ENCODE data around the gene TTC17. TPM values are rescaled to one million over a fixed set of nuclear protein-coding genes. Genes with fewer than 3 reads are reported as not detected.

TTC17 gene
- total and polyA plus RNA-seq, 2 of the 4 experiments (the other 2 are of a cell fraction): 56.3 to 61.3 TPM

DNA sequence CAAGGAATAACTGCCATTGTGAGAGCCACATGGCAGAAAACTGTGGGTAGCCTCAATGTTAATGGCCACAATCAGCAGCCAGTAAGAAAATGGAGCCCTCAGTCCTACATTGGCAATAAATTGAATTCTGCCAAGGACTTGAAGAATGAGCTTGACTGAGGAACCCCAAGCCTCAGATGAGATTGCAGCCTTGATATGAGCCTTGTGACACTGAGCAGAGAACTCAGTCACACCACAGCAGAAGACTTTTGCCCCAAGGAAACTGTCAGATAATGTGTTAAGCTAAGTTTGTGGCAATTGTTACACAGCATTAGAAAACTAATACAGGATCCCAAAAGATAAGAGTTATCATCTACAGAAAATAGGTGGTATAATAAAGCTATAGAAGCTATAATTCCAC, 2.4 kb upstream of the TTC17 start:
- H2AK5ac ChIP-seq (ENCODE audit: low read depth, low read length): no peak overlapping the region
- no peaks in the 10 kb centered on the region for H3K9me3 ChIP-seq (ENCODE audit: control insufficient read depth, insufficient read depth, low read length)
- no peak overlapping the region for H2BK15ac ChIP-seq (ENCODE audit: low read depth, low read length)
- H3K27ac ChIP-seq (ENCODE audit: insufficient read depth, low read length): no peak overlapping the region
- DNase-seq: no peak
- peaks cover 7 to 23% of the 10 kb centered on the region in 2 experiments; a peak in 3 of 4 replicates for H3K79me1 ChIP-seq (ENCODE audit: low read depth in 1 of 2, low read length in 2 of 2)
- no peak overlapping the region for H3K9ac ChIP-seq (ENCODE audit: low read depth, low read length)
- POLR2A ChIA-PET (ENCODE audit: unreplicated experiment): no interaction called here
- no peak overlapping the region for H3K23ac ChIP-seq (ENCODE audit: low read depth, low read length)
- no peak overlapping the region for H3K56ac ChIP-seq (ENCODE audit: extremely low read depth, insufficient read depth, low read length)
- H3K4me2 ChIP-seq (ENCODE audit: low read depth, low read length): no peak overlapping the region
- H3K27me3 ChIP-seq (ENCODE audit: control insufficient read depth, insufficient read depth, low read length): no peaks in the 10 kb centered on the region
- intact Hi-C loops (cut with micrococcal nuclease) (no loop called here), in situ Hi-C loops (cut with MboI; ENCODE audit: low sequenced_read_pairs) (no loop called here), dilution Hi-C loops (cut with HindIII; ENCODE audit: low sequenced_read_pairs, unreplicated experiment) (no loop called here)
- H4K91ac ChIP-seq (ENCODE audit: insufficient read depth, low read depth, low read length): no peak overlapping the region
- no peak overlapping the region for H2BK5ac ChIP-seq (ENCODE audit: low read depth, low read length, poor library complexity, severe bottlenecking)
- H3K4ac ChIP-seq (ENCODE audit: low read depth, low read length): no peak overlapping the region
- no peaks in the 10 kb centered on the region for H3K4me1 ChIP-seq (ENCODE audit: control insufficient read depth, insufficient read depth, low read length)
- no peak overlapping the region for H2AFZ ChIP-seq (replicated peaks; ENCODE audit: low read length, poor library complexity)
- H3K14ac ChIP-seq (replicated peaks; ENCODE audit: low read depth, low read length): no peak overlapping the region
- no peak overlapping the region for H2BK20ac ChIP-seq (ENCODE audit: low read depth, low read length)
- no peak overlapping the region for H3K18ac ChIP-seq (ENCODE audit: low read depth, low read length)
- ATAC-seq (ENCODE audit: low read depth): no peak
- H2BK120ac ChIP-seq (ENCODE audit: low read depth, low read length): no peak overlapping the region
- no peak overlapping the region for H4K5ac ChIP-seq (ENCODE audit: low read depth, low read length)
- H3K4me3 ChIP-seq (ENCODE audit: insufficient read depth, low read depth, low read length): no peak overlapping the region
- no peaks in the 10 kb centered on the region; the same call in 1 of the 2 replicates for H3K9me1 ChIP-seq (ENCODE audit: insufficient read depth, low read length)
- H4K8ac ChIP-seq (ENCODE audit: low read depth in 2 of 2, low read length in 2 of 2): no peak overlapping the region
- H2AK9ac ChIP-seq (replicated peaks; ENCODE audit: low read depth, low read length, poor library complexity): no peak overlapping the region
- TF ChIP-seq RCOR1 (IDR thresholded peaks at IDR 0.05; ENCODE audit: insufficient replicate concordance, low read length): no peak
- TF ChIP-seq, protein P1, sequence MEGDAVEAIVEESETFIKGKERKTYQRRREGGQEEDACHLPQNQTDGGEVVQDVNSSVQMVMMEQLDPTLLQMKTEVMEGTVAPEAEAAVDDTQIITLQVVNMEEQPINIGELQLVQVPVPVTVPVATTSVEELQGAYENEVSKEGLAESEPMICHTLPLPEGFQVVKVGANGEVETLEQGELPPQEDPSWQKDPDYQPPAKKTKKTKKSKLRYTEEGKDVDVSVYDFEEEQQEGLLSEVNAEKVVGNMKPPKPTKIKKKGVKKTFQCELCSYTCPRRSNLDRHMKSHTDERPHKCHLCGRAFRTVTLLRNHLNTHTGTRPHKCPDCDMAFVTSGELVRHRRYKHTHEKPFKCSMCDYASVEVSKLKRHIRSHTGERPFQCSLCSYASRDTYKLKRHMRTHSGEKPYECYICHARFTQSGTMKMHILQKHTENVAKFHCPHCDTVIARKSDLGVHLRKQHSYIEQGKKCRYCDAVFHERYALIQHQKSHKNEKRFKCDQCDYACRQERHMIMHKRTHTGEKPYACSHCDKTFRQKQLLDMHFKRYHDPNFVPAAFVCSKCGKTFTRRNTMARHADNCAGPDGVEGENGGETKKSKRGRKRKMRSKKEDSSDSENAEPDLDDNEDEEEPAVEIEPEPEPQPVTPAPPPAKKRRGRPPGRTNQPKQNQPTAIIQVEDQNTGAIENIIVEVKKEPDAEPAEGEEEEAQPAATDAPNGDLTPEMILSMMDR (conservative IDR thresholded peaks at IDR 0.05; ENCODE audit: low read depth, low read length): no peak
- no peak for TF ChIP-seq FOS (IDR thresholded peaks at IDR 0.05; ENCODE audit: low read depth, low read length)
- no peak for TF ChIP-seq RAD21 (IDR thresholded peaks at IDR 0.05; ENCODE audit: low read length)
- TF ChIP-seq, protein P2, sequence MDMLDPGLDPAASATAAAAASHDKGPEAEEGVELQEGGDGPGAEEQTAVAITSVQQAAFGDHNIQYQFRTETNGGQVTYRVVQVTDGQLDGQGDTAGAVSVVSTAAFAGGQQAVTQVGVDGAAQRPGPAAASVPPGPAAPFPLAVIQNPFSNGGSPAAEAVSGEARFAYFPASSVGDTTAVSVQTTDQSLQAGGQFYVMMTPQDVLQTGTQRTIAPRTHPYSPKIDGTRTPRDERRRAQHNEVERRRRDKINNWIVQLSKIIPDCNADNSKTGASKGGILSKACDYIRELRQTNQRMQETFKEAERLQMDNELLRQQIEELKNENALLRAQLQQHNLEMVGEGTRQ (IDR thresholded peaks at IDR 0.05; ENCODE audit: low read depth, low read length): no peak
- TF ChIP-seq POLR2A (IDR thresholded peaks at IDR 0.05; ENCODE audit: low read depth, low read length): no peak
- no peak for TF ChIP-seq RFX5 (IDR thresholded peaks at IDR 0.05; ENCODE audit: low read depth, low read length)
- TF ChIP-seq MXI1 (IDR thresholded peaks at IDR 0.05; ENCODE audit: borderline replicate concordance, low read depth, low read length): no peak
- TF ChIP-seq, protein P3, sequence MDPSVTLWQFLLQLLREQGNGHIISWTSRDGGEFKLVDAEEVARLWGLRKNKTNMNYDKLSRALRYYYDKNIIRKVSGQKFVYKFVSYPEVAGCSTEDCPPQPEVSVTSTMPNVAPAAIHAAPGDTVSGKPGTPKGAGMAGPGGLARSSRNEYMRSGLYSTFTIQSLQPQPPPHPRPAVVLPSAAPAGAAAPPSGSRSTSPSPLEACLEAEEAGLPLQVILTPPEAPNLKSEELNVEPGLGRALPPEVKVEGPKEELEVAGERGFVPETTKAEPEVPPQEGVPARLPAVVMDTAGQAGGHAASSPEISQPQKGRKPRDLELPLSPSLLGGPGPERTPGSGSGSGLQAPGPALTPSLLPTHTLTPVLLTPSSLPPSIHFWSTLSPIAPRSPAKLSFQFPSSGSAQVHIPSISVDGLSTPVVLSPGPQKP (IDR thresholded peaks at IDR 0.05; ENCODE audit: borderline replicate concordance, low read depth, low read length): no peak
- TF ChIP-seq MAFK (IDR thresholded peaks at IDR 0.05; ENCODE audit: low read depth, low read length): no peak
- TF ChIP-seq CEBPB (IDR thresholded peaks at IDR 0.05; ENCODE audit: low read depth, low read length): no peak
- TF ChIP-seq BHLHE40 (IDR thresholded peaks at IDR 0.05; ENCODE audit: low read depth, low read length): no peak
- TF ChIP-seq MAZ (IDR thresholded peaks at IDR 0.05; ENCODE audit: borderline replicate concordance, low read depth, low read length): no peak
- no peak for TF ChIP-seq SMC3 (IDR thresholded peaks at IDR 0.05; ENCODE audit: low read depth, low read length)
- no peak for TF ChIP-seq CHD1 (IDR thresholded peaks at IDR 0.05; ENCODE audit: low read depth, low read length)
- no peak for TF ChIP-seq NFE2L2 (IDR thresholded peaks at IDR 0.05; ENCODE audit: low read depth, low read length)
- no peaks in the 10 kb centered on the region for H3K36me3 ChIP-seq (ENCODE audit: control insufficient read depth, insufficient read depth, low read length)
- CTCF ChIA-PET: interaction anchor here (0.9 kb wide), 1 partner anchor 20 kb away, joined by 3 read pairs; no protein-coding TSS in a partner anchor
- no TSS peak for BruUV-seq (replicated peaks)
- H4K20me1 ChIP-seq (ENCODE audit: insufficient read depth, low read length): 0 out of 2 replicates have a peak, but pooled peaks cover 10% of the 10 kb centered on the region
